Tibial nerve (tissue), 3 donors: ENCODE data around the gene RELN.

Experiments used
- CTCF ChIP-seq, 5 experiments: fragments of 200-600 bp in 3 of 5; fragments of 450-650 bp in 2 of 5; sonication (generic) in 3 of 5; IDR thresholded peaks; one replicate each; pipeline ENCODE4 v1.5.1; 2016 to 2019; ENCODE audit warnings: antibody characterized with exemption in 5 of 5, mild to moderate bottlenecking in 3 of 5, moderate library complexity in 2 of 5
- POLR2A ChIP-seq, 2 donors: fragments of 450-650 bp; IDR thresholded peaks; one replicate each; pipeline ENCODE4 v1.6.1; 2017; ENCODE audit warnings: antibody characterized with exemption in 2 of 2, mild to moderate bottlenecking in 2 of 2, moderate library complexity in 2 of 2

DNA sequence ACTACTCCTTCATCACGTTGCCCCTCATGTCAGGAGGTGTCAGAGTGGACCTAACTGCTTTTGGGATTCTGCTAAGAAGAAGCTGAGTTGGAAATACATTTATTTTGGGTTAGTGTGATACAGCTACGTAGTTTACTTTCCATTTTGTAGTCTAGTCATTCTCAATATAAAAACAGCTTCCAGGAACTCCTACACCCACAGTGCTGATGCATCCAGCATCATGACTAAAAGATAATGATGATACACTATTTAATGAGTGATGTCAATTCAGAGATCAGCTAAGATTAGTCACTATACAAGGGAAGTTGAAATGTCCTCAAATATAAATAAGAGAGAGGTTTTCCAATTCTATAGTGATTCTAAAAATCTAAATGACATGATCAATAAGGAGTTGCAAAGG, 279.2 kb downstream of the RELN start:
- TF ChIP-seq POLR2A (IDR thresholded peaks at IDR 0.05) (no peak), CTCF (IDR thresholded peaks at IDR 0.05) (no peak)
